Mesangial cell (primary cell): ENCODE data around the gene TBPL1. TPM values are rescaled to one million over a fixed set of nuclear protein-coding genes. Genes with fewer than 3 reads are reported as not detected.

Experiments used
- total RNA-seq: library from RNA; depleted of rRNA; stranded (reverse); fragments of >200 nt; gene quantifications from 2 replicates; pipeline ENCODE4 v1.2.3, GENCODE V29; 2015

Gene TBPL1
- 17.1 and 19.4 TPM in 2 replicates for total RNA-seq

GRCh38 chr6:133952815-133953633, at the start of gene TBPL1:
Gene TBPL1 (plus strand): TSS chr6:133953224. CDS start chr6:133980126, 26,902 bp downstream.

Other genes starting within 250 kb of the TBPL1 start
- 2.1 and 4.7 TPM in 2 replicates for gene TCF21, start 64.1 kb upstream of the TBPL1 start, total RNA-seq
- 3.4 and 11.3 TPM in 2 replicates for gene SLC2A12, start 99.4 kb downstream of the TBPL1 start, total RNA-seq